Measurements from ENCODE around the gene TEKT3.

GRCh38 chr17:15288859-15289258 lies 52.5 kb downstream of the TEKT3 start:
- TF ChIP-seq POLR2A (IDR thresholded peaks at IDR 0.05), result no peak
- no peak for TF ChIP-seq CTCF (IDR thresholded peaks at IDR 0.05)

Data from esophagus squamous epithelium (tissue), 4 donors.